H9 (cell line): ENCODE data around the gene NOS3. TPM values are rescaled to one million over a fixed set of nuclear protein-coding genes. Genes with fewer than 3 reads are reported as not detected.

Source experiments
- DNase-seq: peaks from one replicate; pipeline ENCODE4 v3.0.0-alpha.2; 2017
- H2AFZ ChIP-seq: one replicate; pipeline ENCODE4 v1.6.1; 2013; ENCODE audit warnings: mild to moderate bottlenecking, low read length, control low read depth, moderate library complexity
- H2AK5ac ChIP-seq: 2 replicates; pipeline ENCODE4 v1.6.1; 2013; ENCODE audit warnings: low read length, control low read depth, mixed read lengths; ENCODE audit not compliant: insufficient read length
- H2BK120ac ChIP-seq: one replicate; pipeline ENCODE4 v1.6.1; 2013; ENCODE audit warnings: low read depth, mild to moderate bottlenecking, low read length, control low read depth, inconsistent platforms; ENCODE audit not compliant: poor library complexity, severe bottlenecking
- H2BK12ac ChIP-seq: 2 replicates; pipeline ENCODE4 v1.6.1; 2013; ENCODE audit warnings: low read length, control low read depth, mixed read lengths, low read depth; ENCODE audit not compliant: insufficient read length
- H2BK15ac ChIP-seq: 2 replicates; pipeline ENCODE4 v1.6.1; 2013; ENCODE audit warnings: low read depth, low read length, control low read depth
- H2BK20ac ChIP-seq: one replicate; pipeline ENCODE4 v1.6.1; 2013; ENCODE audit warnings: low read depth, mild to moderate bottlenecking, low read length, control low read depth, inconsistent platforms; ENCODE audit not compliant: poor library complexity, severe bottlenecking
- H2BK5ac ChIP-seq: 2 replicates; pipeline ENCODE4 v1.6.1; 2013; ENCODE audit warnings: low read length, control low read depth, mixed read lengths; ENCODE audit not compliant: insufficient read length
- H3K14ac ChIP-seq: 2 replicates; pipeline ENCODE4 v1.6.1; 2013; ENCODE audit warnings: low read length, control low read depth; ENCODE audit not compliant: insufficient read depth
- H3K18ac ChIP-seq: 2 replicates; pipeline ENCODE4 v1.6.1; 2013; ENCODE audit warnings: low read depth, mild to moderate bottlenecking, mixed read lengths, low read length, control low read depth; ENCODE audit not compliant: insufficient read length
- H3K23ac ChIP-seq: 2 replicates; pipeline ENCODE4 v1.6.1; 2013; ENCODE audit warnings: low read length, control low read depth, mixed read lengths, low read depth; ENCODE audit not compliant: insufficient read length
- H3K23me2 ChIP-seq: 2 replicates; pipeline ENCODE4 v1.6.1; 2013; ENCODE audit warnings: low read depth, mild to moderate bottlenecking, mixed read lengths, low read length, control low read depth; ENCODE audit not compliant: insufficient read length, poor library complexity, severe bottlenecking
- H3K27ac ChIP-seq: 2 replicates; pipeline ENCODE4 v1.5.1; 2013; ENCODE audit warnings: low read length, control low read depth, mixed read lengths, low read depth; ENCODE audit not compliant: insufficient read length
- H3K27me3 ChIP-seq: 2 replicates; pipeline ENCODE4 v1.6.1; 2013; ENCODE audit warnings: low read length, control low read depth, inconsistent platforms; ENCODE audit not compliant: insufficient read depth
- H3K4ac ChIP-seq: 2 replicates; pipeline ENCODE4 v1.6.1; 2013; ENCODE audit warnings: low read depth, mild to moderate bottlenecking, control low read depth, inconsistent platforms, low read length, moderate library complexity
- H3K4me1 ChIP-seq: 2 replicates; pipeline ENCODE4 v1.6.1; 2013; ENCODE audit warnings: low read length, control low read depth, inconsistent platforms; ENCODE audit not compliant: insufficient read depth
- H3K4me2 ChIP-seq: 2 replicates; pipeline ENCODE4 v1.6.1; 2013; ENCODE audit warnings: low read length, control low read depth, mixed read lengths; ENCODE audit not compliant: insufficient read length, insufficient read depth
- H3K56ac ChIP-seq: 2 replicates; pipeline ENCODE4 v1.6.1; 2013; ENCODE audit warnings: low read depth, mild to moderate bottlenecking, mixed read lengths, low read length, control low read depth; ENCODE audit not compliant: insufficient read length
- H3K79me1 ChIP-seq: 2 replicates; pipeline ENCODE4 v1.6.1; 2013; ENCODE audit warnings: low read depth, mild to moderate bottlenecking, moderate library complexity, low read length, control low read depth, inconsistent platforms; ENCODE audit not compliant: insufficient read depth, poor library complexity, severe bottlenecking
- H3K79me2 ChIP-seq: 2 replicates; pipeline ENCODE4 v1.6.1; 2013; ENCODE audit warnings: low read length, control low read depth, inconsistent platforms; ENCODE audit not compliant: insufficient read depth
- H3K9ac ChIP-seq: 2 replicates; pipeline ENCODE4 v1.6.1; 2013; ENCODE audit warnings: low read length, control low read depth, mixed read lengths; ENCODE audit not compliant: insufficient read length; ENCODE audit errors: extremely low read depth
- H3K9me3 ChIP-seq: one replicate; pipeline ENCODE4 v1.6.1; 2013; ENCODE audit warnings: low read depth, low read length, inconsistent platforms; ENCODE audit not compliant: control insufficient read depth
- H3T11ph ChIP-seq: one replicate; pipeline ENCODE4 v1.6.1; 2013; ENCODE audit warnings: mild to moderate bottlenecking, low read length, control low read depth, inconsistent platforms
- H4K20me1 ChIP-seq: one replicate; pipeline ENCODE4 v1.6.1; 2013; ENCODE audit not compliant: control insufficient read depth, insufficient read length, insufficient read depth
- H4K5ac ChIP-seq: 2 replicates; pipeline ENCODE4 v1.6.1; 2013; ENCODE audit warnings: low read depth, mild to moderate bottlenecking, mixed read lengths, low read length, control low read depth; ENCODE audit not compliant: insufficient read length
- H4K8ac ChIP-seq: replicated peaks from 2 replicates; pipeline ENCODE4 v1.6.1; 2013; ENCODE audit warnings: low read length, control low read depth, mixed read lengths, low read depth; ENCODE audit not compliant: insufficient read length
- H4K91ac ChIP-seq: 2 replicates; pipeline ENCODE4 v1.6.1; 2013; ENCODE audit warnings: low read depth, mild to moderate bottlenecking, moderate library complexity, mixed read lengths, low read length, control low read depth; ENCODE audit not compliant: insufficient read length
- H3K27ac Mint-ChIP-seq, 3 experiments: 2 replicates in 2 of 3; 3 replicates in 1 of 3; pipeline ENCODE4 v1.8.0; 2020 to 2021; ENCODE audit warnings: mixed read lengths in 3 of 3, mild to moderate bottlenecking in 1 of 3, moderate library complexity in 1 of 3
- H3K27me3 Mint-ChIP-seq: 2 replicates; pipeline ENCODE4 v1.8.0; 2021; ENCODE audit warnings: low read depth, mild to moderate bottlenecking, moderate library complexity, mixed read lengths
- H3K36me3 Mint-ChIP-seq, 3 experiments: 2 replicates in 2 of 3; 3 replicates in 1 of 3; pipeline ENCODE4 v1.8.0; 2020 to 2021; ENCODE audit warnings: low read depth in 3 of 3, mixed read lengths in 3 of 3; ENCODE audit not compliant: insufficient read depth in 1 of 3
- H3K4me1 Mint-ChIP-seq, 2 experiments: 2 replicates each; pipeline ENCODE4 v1.8.0; 2020; ENCODE audit warnings: mixed read lengths in 2 of 2
- H3K4me3 Mint-ChIP-seq, 2 experiments: 2 replicates in 1 of 2; 3 replicates in 1 of 2; pipeline ENCODE4 v1.8.0; 2020 to 2021; ENCODE audit warnings: mild to moderate bottlenecking in 2 of 2, mixed read lengths in 2 of 2, moderate library complexity in 1 of 2
- H3K9me3 Mint-ChIP-seq, 2 experiments: 2 replicates in 1 of 2; 3 replicates in 1 of 2; pipeline ENCODE4 v1.8.0; 2020; ENCODE audit warnings: mild to moderate bottlenecking in 2 of 2, mixed read lengths in 2 of 2, moderate library complexity in 1 of 2
- CTCF ChIP-seq: fragments of 200-600 bp; sonication (generic); conservative IDR thresholded peaks from 3 replicates; pipeline ENCODE4 v1.8.0; 2021; ENCODE audit warnings: antibody characterized with exemption, mild to moderate bottlenecking
- WGBS: extraction: QIAGEN DNeasy Blood & Tissue Kit; methylation state at CpG from one replicate; pipeline ENCODE4 v1.1.7; 2013; ENCODE audit warnings: missing lambda C conversion rate, low lambda C conversion rate, mixed read lengths; ENCODE audit not compliant: insufficient read length; ENCODE audit errors: extremely low coverage; 5-methylcytosine and 5-hydroxymethylcytosine counted together
- total RNA-seq: library from RNA; stranded (reverse); gene quantifications from 2 replicates; pipeline ENCODE4 v1.2.1, GENCODE V29; 2021

NOS3 gene
- total RNA-seq, 1 experiment from 2014 or later = 4.5 TPM

DNA sequence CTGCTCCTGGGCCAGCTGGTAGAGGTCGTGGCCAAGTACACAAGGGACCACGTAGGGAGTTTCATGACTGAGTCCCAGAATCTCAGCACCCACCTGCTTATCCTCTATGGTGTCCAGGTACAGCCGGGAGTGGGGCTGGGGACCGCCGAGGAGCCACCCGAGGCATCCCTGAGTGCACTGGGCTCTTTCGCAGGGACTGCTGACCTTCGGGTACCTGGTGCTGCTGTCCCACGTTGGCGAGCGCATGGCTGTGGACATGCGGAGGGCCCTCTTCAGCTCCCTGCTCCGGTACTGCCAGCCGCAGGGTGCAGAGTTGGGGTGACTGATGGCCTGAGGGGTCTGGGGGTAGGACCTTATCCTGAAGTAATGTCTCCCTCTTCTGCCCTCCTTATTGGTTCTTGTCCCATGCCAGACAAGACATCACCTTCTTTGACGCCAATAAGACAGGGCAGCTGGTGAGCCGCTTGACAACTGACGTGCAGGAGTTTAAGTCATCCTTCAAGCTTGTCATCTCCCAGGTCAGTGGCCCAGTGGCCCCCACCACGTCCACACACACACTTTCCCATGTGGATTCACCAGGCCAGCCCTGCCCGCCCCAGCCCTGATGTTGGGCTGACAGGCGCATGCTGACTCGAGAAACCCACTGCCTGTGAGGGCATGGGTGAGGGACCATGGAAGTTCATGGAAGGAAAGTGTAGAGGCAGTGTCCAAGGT is 43.7 kb downstream of the NOS3 start:
- no CpG with 5 or more reads among the region's 21 CpGs for WGBS
- DNase-seq = no peak
- H2BK120ac ChIP-seq = no peak overlapping the region
- H3K18ac ChIP-seq = no peak overlapping the region
- no peaks in the 10 kb centered on the region for H3K23me2 ChIP-seq
- no peak overlapping the region for H3K14ac ChIP-seq
- TF ChIP-seq CTCF = no peak
- H4K5ac ChIP-seq = no peak overlapping the region
- H3K27me3 Mint-ChIP-seq = no peaks in the 10 kb centered on the region
- no peak overlapping the region for H3K56ac ChIP-seq
- no peaks in the 10 kb centered on the region for H3K9me3 ChIP-seq
- H3K4me1 Mint-ChIP-seq = peaks cover 2% of the 10 kb centered on the region in 2 experiments; a peak in 2 of 4 replicates
- H2BK15ac ChIP-seq = no peak overlapping the region
- no peak overlapping the region for H3K27ac ChIP-seq
- H3K4me3 Mint-ChIP-seq = no peak overlapping the region
- no peaks in the 10 kb centered on the region for H3K9me3 Mint-ChIP-seq
- no peak overlapping the region for H2AFZ ChIP-seq
- no peaks in the 10 kb centered on the region for H3K79me2 ChIP-seq
- no peak overlapping the region for H4K91ac ChIP-seq
- no peak overlapping the region for H3T11ph ChIP-seq
- H3K36me3 Mint-ChIP-seq = peaks cover 0 to 8% (median 4%) of the 10 kb centered on the region in 3 experiments; a peak in 4 of 7 replicates
- no peak overlapping the region for H2BK20ac ChIP-seq
- H3K27ac Mint-ChIP-seq = no peak overlapping the region
- H3K27me3 ChIP-seq = no peaks in the 10 kb centered on the region
- H4K8ac ChIP-seq = no peak overlapping the region
- H3K9ac ChIP-seq = no peak overlapping the region
- H3K4me2 ChIP-seq = no peak overlapping the region
- H4K20me1 ChIP-seq = no peaks in the 10 kb centered on the region
- H3K23ac ChIP-seq = no peak overlapping the region
- no peaks in the 10 kb centered on the region for H3K4me1 ChIP-seq
- no peak overlapping the region for H2AK5ac ChIP-seq
- no peaks in the 10 kb centered on the region for H3K79me1 ChIP-seq
- H2BK5ac ChIP-seq = no peak overlapping the region
- H3K4ac ChIP-seq = no peak overlapping the region
- no peak overlapping the region for H2BK12ac ChIP-seq
